Liver (tissue), 9 donors: ENCODE results near the gene DPF3. TPM values are rescaled to one million over a fixed set of nuclear protein-coding genes. Genes with fewer than 3 reads are reported as not detected.
A peak's percentile ranks its signal among the peaks of the same experiment; 100 is the strongest.

Experiments
- DNase-seq: peaks from one replicate; pipeline ENCODE4 v3.0.0-alpha.2; 2017; ENCODE audit warnings: low spot score
- H3K27ac ChIP-seq, 2 donors: one replicate each; pipeline ENCODE4 v1.7.0; 2013; ENCODE audit warnings: inconsistent platforms in 2 of 2, low read length in 2 of 2, control low read depth in 1 of 2, low read depth in 1 of 2, mild to moderate bottlenecking in 1 of 2
- H3K27me3 ChIP-seq, 4 donors: one replicate each; pipeline versions ENCODE4 v1.6.1 to v1.7.0; 2013; ENCODE audit warnings: low read length in 3 of 4, inconsistent platforms in 1 of 4, mild to moderate bottlenecking in 1 of 4, moderate library complexity in 1 of 4; ENCODE audit not compliant: control insufficient read depth in 4 of 4, insufficient read depth in 4 of 4
- H3K36me3 ChIP-seq, 4 donors: one replicate each; pipeline versions ENCODE4 v1.6.1 to v1.7.0; 2013; ENCODE audit warnings: low read length in 3 of 4, mild to moderate bottlenecking in 3 of 4, low read depth in 1 of 4, moderate library complexity in 1 of 4; ENCODE audit not compliant: control insufficient read depth in 4 of 4, insufficient read depth in 3 of 4
- H3K4me1 ChIP-seq, 4 donors: one replicate each; pipeline versions ENCODE4 v1.6.1 to v1.7.0; 2013; ENCODE audit warnings: low read length in 3 of 4, mild to moderate bottlenecking in 3 of 4, moderate library complexity in 1 of 4; ENCODE audit not compliant: control insufficient read depth in 4 of 4, insufficient read depth in 4 of 4
- H3K4me3 ChIP-seq, 3 donors: one replicate each; pipeline versions ENCODE4 v1.6.1 to v1.7.0; 2013; ENCODE audit warnings: low read length in 3 of 3, control low read depth in 1 of 3, low read depth in 1 of 3, mild to moderate bottlenecking in 1 of 3
- H3K9ac ChIP-seq, 2 donors: one replicate each; pipeline ENCODE4 v1.7.0; 2013; ENCODE audit warnings: low read length in 2 of 2, mild to moderate bottlenecking in 2 of 2, moderate library complexity in 2 of 2, control low read depth in 1 of 2, low read depth in 1 of 2
- H3K9me3 ChIP-seq, 4 donors: one replicate each; pipeline versions ENCODE4 v1.6.1 to v1.7.0; 2013; ENCODE audit warnings: low read length in 3 of 4; ENCODE audit not compliant: control insufficient read depth in 4 of 4
- EGR1 ChIP-seq, 2 donors: IDR thresholded peaks; 2 replicates each; pipeline ENCODE4 v1.6.1; 2016 to 2018; ENCODE audit warnings: antibody characterized with exemption in 2 of 2, low read depth in 2 of 2
- FOXA1 ChIP-seq: IDR thresholded peaks from 2 replicates; pipeline ENCODE4 v1.6.1; 2016; ENCODE audit warnings: antibody characterized with exemption
- FOXA2 ChIP-seq: IDR thresholded peaks from 2 replicates; pipeline ENCODE4 v1.6.1; 2016; ENCODE audit warnings: antibody characterized with exemption
- HNF4A ChIP-seq, 2 donors: conservative IDR thresholded peaks; 2 replicates each; pipeline ENCODE4 v1.6.1; 2016; ENCODE audit warnings: antibody characterized with exemption in 2 of 2, mild to moderate bottlenecking in 2 of 2
- HNF4G ChIP-seq: IDR thresholded peaks from 2 replicates; pipeline ENCODE4 v1.6.1; 2016; ENCODE audit warnings: antibody characterized with exemption
- JUND ChIP-seq, 2 donors: IDR thresholded peaks; 2 replicates each; pipeline ENCODE4 v1.6.1; 2016; ENCODE audit warnings: antibody characterized with exemption in 2 of 2
- NR2F2 ChIP-seq: IDR thresholded peaks from 2 replicates; pipeline ENCODE4 v1.6.1; 2016; ENCODE audit warnings: antibody characterized with exemption
- RAD21 ChIP-seq, 2 donors: IDR thresholded peaks; 2 replicates each; pipeline ENCODE4 v1.6.1; 2016; ENCODE audit warnings: antibody characterized with exemption in 2 of 2, mild to moderate bottlenecking in 2 of 2
- RXRA ChIP-seq, 2 donors: IDR thresholded peaks; 2 replicates each; pipeline ENCODE4 v1.6.1; 2017 to 2018; ENCODE audit warnings: antibody characterized with exemption in 2 of 2, mild to moderate bottlenecking in 1 of 2
- SP1 ChIP-seq: IDR thresholded peaks from 2 replicates; pipeline ENCODE4 v1.6.1; 2018; ENCODE audit warnings: antibody characterized with exemption, mild to moderate bottlenecking
- TAF1 ChIP-seq: conservative IDR thresholded peaks from 2 replicates; pipeline ENCODE4 v1.6.1; 2016; ENCODE audit warnings: antibody characterized with exemption, mild to moderate bottlenecking
- YY1 ChIP-seq: IDR thresholded peaks from 2 replicates; pipeline ENCODE4 v1.6.1; 2016; ENCODE audit warnings: antibody characterized with exemption, mild to moderate bottlenecking
- WGBS: extraction: QIAGEN DNeasy Blood & Tissue Kit; methylation state at CpG from one replicate; pipeline ENCODE4 v1.1.7; 2013; 5-methylcytosine and 5-hydroxymethylcytosine counted together
- polyA plus RNA-seq, 2 donors: library from polyadenylated mRNA; stranded (reverse) in 1 of 2; unstranded in 1 of 2; fragments of 200-250 nt in 1 of 2; fragments of >200 nt in 1 of 2; fragmentation: Nextera tagmentation in 1 of 2; extraction: Ambion mirVana in 1 of 2; gene quantifications; one replicate each; pipeline versions ENCODE4 v1.2.1 to v1.2.3, GENCODE V29; 2013 to 2015
- total RNA-seq, 2 donors: library from RNA; depleted of rRNA; stranded (reverse); fragments of >200 nt; gene quantifications; one replicate each; pipeline ENCODE4 v1.2.3, GENCODE V29; 2014
- TF ChIP-seq, protein P1 (sequence below): IDR thresholded peaks from 2 replicates; pipeline ENCODE4 v1.6.1; 2016; ENCODE audit warnings: antibody characterized with exemption
- TF ChIP-seq, protein P2 (sequence below): fragments of 150-350 bp; IDR thresholded peaks from 2 replicates; pipeline ENCODE4 v1.5.1; 2017; ENCODE audit warnings: improper control_type of control experiment, low read depth, low read length; ENCODE audit not compliant: missing input control
- TF ChIP-seq, protein P3 (sequence below): IDR thresholded peaks from 2 replicates; pipeline ENCODE4 v1.6.1; 2016; ENCODE audit warnings: antibody characterized with exemption
- TF ChIP-seq, protein P4 (sequence below): IDR thresholded peaks from 2 replicates; pipeline ENCODE4 v1.6.1; 2016; ENCODE audit warnings: antibody characterized with exemption, mild to moderate bottlenecking
- donor health status: healthy.
- donor health status: healthy.
- donor health status: healthy.
- donor health status: healthy.
- donor health status: healthy.

The DPF3 gene
- total and polyA plus RNA-seq, 4 donors, result 1.1 to 23.2 (median 2.5) TPM

DNA sequence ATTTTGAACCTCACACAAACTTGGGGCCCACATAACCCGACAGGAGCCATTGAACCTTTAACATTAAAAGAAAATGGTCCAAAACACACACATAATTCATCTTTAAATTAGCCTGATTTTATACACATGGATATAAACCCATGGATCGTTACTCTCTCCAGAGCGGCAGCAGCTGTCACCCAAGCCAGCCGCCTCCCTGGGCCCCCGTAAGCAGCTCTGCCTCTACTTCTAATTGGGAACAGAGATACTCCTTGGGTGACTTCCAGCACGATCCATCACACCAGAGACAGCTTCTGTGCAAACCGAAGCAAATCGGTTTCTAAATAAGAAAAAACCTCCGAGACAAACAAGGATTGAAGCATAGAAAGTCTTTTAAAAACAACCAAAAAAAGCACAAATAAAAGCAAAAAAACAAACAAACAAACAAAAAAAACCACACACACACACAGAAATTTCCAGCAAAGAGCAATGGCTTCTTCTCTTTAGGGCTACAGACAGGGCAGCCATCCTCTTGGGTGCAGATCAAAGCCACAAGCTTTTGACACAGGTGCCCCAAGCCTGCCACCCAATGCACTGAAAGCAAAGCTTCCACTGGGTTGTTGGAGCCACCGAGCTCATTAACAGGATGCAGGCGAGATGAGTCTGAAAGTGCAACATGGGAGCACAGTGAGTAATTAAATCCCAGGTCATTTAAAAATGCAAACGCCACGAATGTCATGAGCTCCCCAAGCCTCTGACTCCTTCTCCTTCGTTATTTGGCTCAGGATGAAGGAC lies 156.9 kb downstream of the DPF3 start:
- Histone ChIP-seq H3K9me3 (no peaks in the 10 kb centered on the region), H3K27me3 (no peaks in the 10 kb centered on the region), H3K9ac (no peak overlapping the region), H3K27ac (no peak overlapping the region), H3K36me3 (peaks cover 0 to under 1% (median 0%) of the 10 kb centered on the region in 4 donors), H3K4me3 (no peak overlapping the region), H3K4me1 (no peaks in the 10 kb centered on the region)
- WGBS, result 89% methylated on average over 14 of the region's 14 CpGs
- DNase-seq, result no peak
- TF ChIP-seq EGR1 (IDR thresholded peaks at IDR 0.05; ENCODE audit: low read depth in 2 of 2), result no peak
- TF ChIP-seq SP1, result no peak
- TF ChIP-seq FOXA1, result no peak
- TF ChIP-seq FOXA2, result no peak
- no peak for TF ChIP-seq JUND (IDR thresholded peaks at IDR 0.05)
- no peak for TF ChIP-seq TAF1
- no peak for TF ChIP-seq YY1
- no peak for TF ChIP-seq RAD21 (IDR thresholded peaks at IDR 0.05)
- no peak for TF ChIP-seq HNF4G
- TF ChIP-seq NR2F2, result no peak

DNA sequence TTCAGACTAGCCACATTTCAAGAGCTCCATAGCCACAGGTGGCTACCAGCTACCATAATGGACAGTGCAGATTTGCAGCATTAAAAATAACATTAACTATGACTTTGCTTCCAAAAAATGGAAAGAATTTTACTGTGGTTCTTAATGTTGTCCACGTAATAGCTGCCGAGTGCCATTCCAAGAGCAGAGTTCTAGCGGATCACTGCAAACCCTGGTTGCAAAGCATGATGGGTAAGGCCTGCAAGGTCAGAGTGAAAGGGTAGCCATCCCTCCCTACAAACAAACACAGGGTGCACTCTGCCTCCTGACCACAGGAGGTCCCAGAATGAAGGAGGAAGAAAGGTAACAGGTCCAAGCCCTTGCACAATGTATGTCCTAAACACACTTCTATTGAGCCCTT lies 157.6 kb downstream of the DPF3 start:
- Histone ChIP-seq H3K9me3 (no peaks in the 10 kb centered on the region), H3K36me3 (peaks cover 0 to 4% (median 2%) of the 10 kb centered on the region in 4 donors), H3K27ac (no peak overlapping the region), H3K4me1 (no peaks in the 10 kb centered on the region), H3K27me3 (no peaks in the 10 kb centered on the region), H3K4me3 (no peak overlapping the region), H3K9ac (no peak overlapping the region)
- WGBS, result 67% methylated on average over 3 of the region's 3 CpGs
- DNase-seq, result no peak
- TF ChIP-seq TAF1, result no peak
- TF ChIP-seq RAD21 (IDR thresholded peaks at IDR 0.05), result peak; percentile 66 to 84
- TF ChIP-seq, protein P1, sequence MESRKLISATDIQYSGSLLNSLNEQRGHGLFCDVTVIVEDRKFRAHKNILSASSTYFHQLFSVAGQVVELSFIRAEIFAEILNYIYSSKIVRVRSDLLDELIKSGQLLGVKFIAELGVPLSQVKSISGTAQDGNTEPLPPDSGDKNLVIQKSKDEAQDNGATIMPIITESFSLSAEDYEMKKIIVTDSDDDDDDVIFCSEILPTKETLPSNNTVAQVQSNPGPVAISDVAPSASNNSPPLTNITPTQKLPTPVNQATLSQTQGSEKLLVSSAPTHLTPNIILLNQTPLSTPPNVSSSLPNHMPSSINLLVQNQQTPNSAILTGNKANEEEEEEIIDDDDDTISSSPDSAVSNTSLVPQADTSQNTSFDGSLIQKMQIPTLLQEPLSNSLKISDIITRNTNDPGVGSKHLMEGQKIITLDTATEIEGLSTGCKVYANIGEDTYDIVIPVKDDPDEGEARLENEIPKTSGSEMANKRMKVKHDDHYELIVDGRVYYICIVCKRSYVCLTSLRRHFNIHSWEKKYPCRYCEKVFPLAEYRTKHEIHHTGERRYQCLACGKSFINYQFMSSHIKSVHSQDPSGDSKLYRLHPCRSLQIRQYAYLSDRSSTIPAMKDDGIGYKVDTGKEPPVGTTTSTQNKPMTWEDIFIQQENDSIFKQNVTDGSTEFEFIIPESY, result no peak
- peak; percentile 44 to 48 for TF ChIP-seq RXRA (IDR thresholded peaks at IDR 0.05)
- TF ChIP-seq, protein P2, sequence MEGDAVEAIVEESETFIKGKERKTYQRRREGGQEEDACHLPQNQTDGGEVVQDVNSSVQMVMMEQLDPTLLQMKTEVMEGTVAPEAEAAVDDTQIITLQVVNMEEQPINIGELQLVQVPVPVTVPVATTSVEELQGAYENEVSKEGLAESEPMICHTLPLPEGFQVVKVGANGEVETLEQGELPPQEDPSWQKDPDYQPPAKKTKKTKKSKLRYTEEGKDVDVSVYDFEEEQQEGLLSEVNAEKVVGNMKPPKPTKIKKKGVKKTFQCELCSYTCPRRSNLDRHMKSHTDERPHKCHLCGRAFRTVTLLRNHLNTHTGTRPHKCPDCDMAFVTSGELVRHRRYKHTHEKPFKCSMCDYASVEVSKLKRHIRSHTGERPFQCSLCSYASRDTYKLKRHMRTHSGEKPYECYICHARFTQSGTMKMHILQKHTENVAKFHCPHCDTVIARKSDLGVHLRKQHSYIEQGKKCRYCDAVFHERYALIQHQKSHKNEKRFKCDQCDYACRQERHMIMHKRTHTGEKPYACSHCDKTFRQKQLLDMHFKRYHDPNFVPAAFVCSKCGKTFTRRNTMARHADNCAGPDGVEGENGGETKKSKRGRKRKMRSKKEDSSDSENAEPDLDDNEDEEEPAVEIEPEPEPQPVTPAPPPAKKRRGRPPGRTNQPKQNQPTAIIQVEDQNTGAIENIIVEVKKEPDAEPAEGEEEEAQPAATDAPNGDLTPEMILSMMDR, result peak; percentile 48
- TF ChIP-seq HNF4A (conservative IDR thresholded peaks at IDR 0.05), result peak in 1 of 2 donors; percentile 31

DNA sequence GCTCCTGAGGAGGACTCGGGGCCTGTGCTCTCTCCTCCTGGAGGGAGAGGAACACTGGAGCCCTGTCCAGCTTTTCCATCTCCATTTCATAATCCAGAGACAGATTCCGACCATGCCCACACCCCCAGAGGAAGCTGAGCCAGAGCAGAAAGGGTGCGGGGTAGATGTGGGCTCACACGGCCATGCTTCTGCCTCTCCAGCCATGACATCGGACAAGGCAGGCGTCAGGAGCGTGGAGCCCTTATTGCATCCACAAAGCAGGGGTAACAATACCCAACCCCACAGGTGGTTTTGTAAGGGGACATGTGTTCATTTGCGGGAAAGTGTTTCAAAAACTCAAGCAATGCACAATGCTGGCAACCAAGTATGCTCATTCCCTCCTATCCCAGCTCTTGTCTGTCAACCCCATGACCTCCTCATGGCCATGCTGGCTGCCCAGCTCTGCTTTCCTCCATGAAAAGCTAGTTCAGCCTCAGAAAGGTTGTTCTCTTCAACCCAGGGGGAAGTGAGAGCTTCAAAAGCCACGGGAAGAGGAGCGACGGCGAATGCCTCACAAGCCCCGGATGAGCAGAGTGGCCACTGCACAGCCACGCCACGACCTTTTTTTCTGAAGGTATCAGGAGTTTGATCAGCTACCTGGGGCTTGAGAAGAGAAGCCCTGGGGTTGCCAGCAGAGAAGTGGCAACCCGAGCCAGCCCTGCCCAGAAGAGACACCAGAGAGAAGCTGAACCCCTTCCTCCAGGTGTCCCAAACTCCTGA lies 161.7 kb downstream of the DPF3 start:
- H3K27ac ChIP-seq, result no peak overlapping the region
- H3K4me3 ChIP-seq, result no peak overlapping the region
- no peaks in the 10 kb centered on the region for H3K27me3 ChIP-seq
- no peak for DNase-seq
- no peak overlapping the region for H3K9ac ChIP-seq
- WGBS, result 91% methylated on average over 16 of the region's 16 CpGs
- H3K4me1 ChIP-seq, result no peaks in the 10 kb centered on the region
- no peaks in the 10 kb centered on the region for H3K9me3 ChIP-seq
- peaks cover 0 to 10% (median 4%) of the 10 kb centered on the region in 4 donors for H3K36me3 ChIP-seq
- TF ChIP-seq, protein P3, sequence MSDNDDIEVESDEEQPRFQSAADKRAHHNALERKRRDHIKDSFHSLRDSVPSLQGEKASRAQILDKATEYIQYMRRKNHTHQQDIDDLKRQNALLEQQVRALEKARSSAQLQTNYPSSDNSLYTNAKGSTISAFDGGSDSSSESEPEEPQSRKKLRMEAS, result no peak
- TF ChIP-seq, protein P4, sequence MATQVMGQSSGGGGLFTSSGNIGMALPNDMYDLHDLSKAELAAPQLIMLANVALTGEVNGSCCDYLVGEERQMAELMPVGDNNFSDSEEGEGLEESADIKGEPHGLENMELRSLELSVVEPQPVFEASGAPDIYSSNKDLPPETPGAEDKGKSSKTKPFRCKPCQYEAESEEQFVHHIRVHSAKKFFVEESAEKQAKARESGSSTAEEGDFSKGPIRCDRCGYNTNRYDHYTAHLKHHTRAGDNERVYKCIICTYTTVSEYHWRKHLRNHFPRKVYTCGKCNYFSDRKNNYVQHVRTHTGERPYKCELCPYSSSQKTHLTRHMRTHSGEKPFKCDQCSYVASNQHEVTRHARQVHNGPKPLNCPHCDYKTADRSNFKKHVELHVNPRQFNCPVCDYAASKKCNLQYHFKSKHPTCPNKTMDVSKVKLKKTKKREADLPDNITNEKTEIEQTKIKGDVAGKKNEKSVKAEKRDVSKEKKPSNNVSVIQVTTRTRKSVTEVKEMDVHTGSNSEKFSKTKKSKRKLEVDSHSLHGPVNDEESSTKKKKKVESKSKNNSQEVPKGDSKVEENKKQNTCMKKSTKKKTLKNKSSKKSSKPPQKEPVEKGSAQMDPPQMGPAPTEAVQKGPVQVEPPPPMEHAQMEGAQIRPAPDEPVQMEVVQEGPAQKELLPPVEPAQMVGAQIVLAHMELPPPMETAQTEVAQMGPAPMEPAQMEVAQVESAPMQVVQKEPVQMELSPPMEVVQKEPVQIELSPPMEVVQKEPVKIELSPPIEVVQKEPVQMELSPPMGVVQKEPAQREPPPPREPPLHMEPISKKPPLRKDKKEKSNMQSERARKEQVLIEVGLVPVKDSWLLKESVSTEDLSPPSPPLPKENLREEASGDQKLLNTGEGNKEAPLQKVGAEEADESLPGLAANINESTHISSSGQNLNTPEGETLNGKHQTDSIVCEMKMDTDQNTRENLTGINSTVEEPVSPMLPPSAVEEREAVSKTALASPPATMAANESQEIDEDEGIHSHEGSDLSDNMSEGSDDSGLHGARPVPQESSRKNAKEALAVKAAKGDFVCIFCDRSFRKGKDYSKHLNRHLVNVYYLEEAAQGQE, result no peak
- TF ChIP-seq FOXA2 (no peak), HNF4G (no peak), JUND (IDR thresholded peaks at IDR 0.05) (no peak)
- TF ChIP-seq, protein P2, result no peak
